Esophagus muscularis mucosa (tissue), 4 donors: ENCODE measurements around the gene GLRA3. TPM values are rescaled to one million over a fixed set of nuclear protein-coding genes. Genes with fewer than 3 reads are reported as not detected.
"Not testable (repeated sequence)": the region's sequence is repeated elsewhere in the genome, so short reads cannot be mapped to it uniquely, and the experiment has no call there.

Experiments
- DNase-seq: peaks from one replicate; pipeline ENCODE4 v3.0.0-alpha.2; 2017; ENCODE audit errors: extremely low spot score
- H3K27ac ChIP-seq, 4 donors: fragments of 200-600 bp; sonication (generic); replicated peaks in 1 of 4; 1 replicate in 3 of 4; 2 replicates in 1 of 4; pipeline ENCODE4 v1.5.1; 2016 to 2019; ENCODE audit warnings: mild to moderate bottlenecking in 1 of 4
- H3K27me3 ChIP-seq, 4 donors: fragments of 200-600 bp; sonication (generic); one replicate each; pipeline versions ENCODE4 v1.5.1 to v1.6.0; 2016 to 2019
- H3K36me3 ChIP-seq, 4 donors: fragments of 200-600 bp; sonication (generic); one replicate each; pipeline ENCODE4 v1.5.1; 2016 to 2019
- H3K4me1 ChIP-seq, 4 donors: fragments of 200-600 bp; sonication (generic); one replicate each; pipeline ENCODE4 v1.5.1; 2016 to 2019
- H3K4me3 ChIP-seq, 4 donors: fragments of 200-600 bp; sonication (generic); 1 replicate in 2 of 4; 2 replicates in 2 of 4; pipeline ENCODE4 v1.5.1; 2016 to 2019; ENCODE audit warnings: mild to moderate bottlenecking in 4 of 4, moderate library complexity in 1 of 4
- H3K9me3 ChIP-seq, 4 donors: fragments of 200-600 bp; sonication (generic); 1 replicate in 3 of 4; 2 replicates in 1 of 4; pipeline ENCODE4 v1.5.1; 2016 to 2019
- CTCF ChIP-seq, 3 experiments: fragments of 200-600 bp in 2 of 3; fragments of 450-650 bp in 1 of 3; sonication (generic) in 2 of 3; IDR thresholded peaks; one replicate each; pipeline ENCODE4 v1.5.1; 2017 to 2019; ENCODE audit warnings: antibody characterized with exemption in 3 of 3, mild to moderate bottlenecking in 2 of 3, moderate library complexity in 1 of 3
- EP300 ChIP-seq: sonication (generic); formaldehyde crosslinking; IDR thresholded peaks from one replicate; pipeline ENCODE4 v1.6.1; 2017; ENCODE audit warnings: antibody characterized with exemption
- POLR2A ChIP-seq: fragments of 450-650 bp; IDR thresholded peaks from one replicate; pipeline ENCODE4 v1.6.1; 2017; ENCODE audit warnings: antibody characterized with exemption, moderate library complexity, mild to moderate bottlenecking, low read depth
- POLR2AphosphoS5 ChIP-seq, 2 donors: sonication (generic); formaldehyde crosslinking; IDR thresholded peaks; one replicate each; pipeline ENCODE4 v1.6.1; 2017; ENCODE audit warnings: antibody characterized with exemption in 2 of 2
- WGBS: methylation state at CpG from one replicate; pipeline ENCODE4 v1.1.5; 2018; 5-methylcytosine and 5-hydroxymethylcytosine counted together
- intact Hi-C: fragments of 100-400 bp; cut with DNase I; formaldehyde crosslinking; loops from one replicate; pipeline ENCODE4 v1.15.1; 2023
- total RNA-seq, 4 donors: library from RNA; depleted of rRNA; stranded (reverse); fragments of >200 nt; gene quantifications; one replicate each; pipeline versions ENCODE4 v1.1.0 to v1.2.1, GENCODE V29; 2016

GLRA3 gene
- under 1 TPM in 3 of 4 donors, not detected in 1; under 0.01 to 0.39 (median 0.11) TPM for total RNA-seq

DNA sequence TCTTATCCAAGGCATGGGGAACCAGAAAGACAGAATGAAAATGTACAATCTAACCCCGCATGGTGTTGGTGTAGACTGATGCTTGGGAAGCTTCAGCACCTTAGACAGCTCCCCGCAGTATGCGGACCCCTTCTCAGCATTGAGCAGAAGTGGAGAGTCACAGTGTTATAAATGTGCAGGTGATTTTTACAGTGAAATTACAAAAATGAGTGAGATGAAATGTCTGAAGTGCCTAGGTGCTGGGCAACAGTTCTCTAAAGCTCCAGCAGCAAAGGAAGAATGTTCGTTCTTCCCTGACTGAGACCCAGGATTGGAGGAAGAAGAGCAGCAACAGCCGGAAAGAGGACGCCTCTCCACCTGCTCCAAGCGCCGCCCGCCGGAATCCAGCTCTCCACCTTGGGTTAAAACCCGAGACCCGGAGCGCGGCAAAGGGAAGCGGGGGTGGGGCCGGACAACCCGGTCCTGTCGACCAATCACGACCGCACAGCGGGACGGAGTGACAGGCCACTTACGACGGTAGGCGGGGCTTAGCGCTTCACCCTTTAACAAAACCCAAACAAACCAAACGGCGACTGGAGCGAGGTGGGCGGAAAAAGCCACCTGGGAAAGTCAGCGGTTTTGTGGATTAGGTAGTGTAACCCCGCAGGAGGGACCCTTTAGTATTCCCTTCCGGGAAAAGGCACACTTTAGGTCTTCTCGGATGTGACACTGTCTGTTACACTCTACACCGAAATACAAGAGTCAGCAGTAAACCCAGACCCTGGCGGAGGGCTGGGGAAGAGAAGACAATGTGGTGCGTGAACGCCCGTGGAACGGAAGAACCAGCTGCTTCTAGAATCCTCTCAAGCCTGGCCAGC is at the start of gene GLRA3:
TSS of gene GLRA3 (minus strand) at position 403 of the 857 bp plus-strand sequence. CDS start 436 bp downstream, outside the sequence.
- WGBS = 4% methylated on average over 28 of the region's 40 CpGs
- intact Hi-C loops = no loop called here
- peak within 1 kb of the TSS; percentile 17 to 41 (median 28) for H3K4me3 ChIP-seq

DNA sequence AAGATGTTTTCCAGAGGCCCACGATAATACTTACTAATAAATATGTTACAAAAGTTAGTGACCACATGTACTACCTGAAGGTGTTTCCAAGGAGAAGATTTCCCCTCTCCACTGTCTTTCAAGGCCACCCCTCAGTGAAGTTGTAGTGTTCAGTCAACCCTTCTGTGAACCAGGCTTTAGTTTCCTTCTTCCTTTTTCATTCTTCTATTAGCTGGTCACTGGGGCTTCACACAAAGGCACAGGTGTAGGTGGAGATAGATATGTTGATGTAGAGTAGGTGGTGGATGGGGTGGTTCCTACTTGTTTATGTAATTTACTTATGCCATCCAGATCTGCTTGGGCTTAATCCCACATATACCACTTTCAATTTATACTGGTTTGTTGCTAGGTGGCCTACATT is 45.9 kb upstream of the GLRA3 start:
- no peak for DNase-seq
- H3K36me3 ChIP-seq = no peaks in the 10 kb centered on the region
- no peaks in the 10 kb centered on the region for H3K27me3 ChIP-seq
- H3K27ac ChIP-seq = no peak overlapping the region
- H3K4me1 ChIP-seq = no peaks in the 10 kb centered on the region
- H3K4me3 ChIP-seq = no peak overlapping the region
- intact Hi-C loops = no loop called here
- no peaks in the 10 kb centered on the region for H3K9me3 ChIP-seq
- WGBS = 68% methylated on average over 1 of the region's 1 CpG
- no peak for TF ChIP-seq CTCF (IDR thresholded peaks at IDR 0.05)
- TF ChIP-seq EP300 = no peak

More for the DNA sequence above, at the start of gene GLRA3:
- no peak within 1 kb of the TSS for H3K27ac ChIP-seq
- no peak for TF ChIP-seq POLR2AphosphoS5 (IDR thresholded peaks at IDR 0.05)
- no peak for TF ChIP-seq POLR2A
- TF ChIP-seq CTCF (IDR thresholded peaks at IDR 0.05) = no peak
- TF ChIP-seq EP300 = no peak
- H3K4me1 ChIP-seq = peaks cover 3 to 11% (median 7%) of the 10 kb centered on the region in 4 donors
- H3K36me3 ChIP-seq = no peaks in the 10 kb centered on the region
- peaks cover 0 to 13% (median 3%) of the 10 kb centered on the region in 4 donors for H3K27me3 ChIP-seq
- H3K9me3 ChIP-seq = no peaks in the 10 kb centered on the region
- DNase-seq = no peak

- Histone ChIP-seq H3K27me3 (no peaks in the 10 kb centered on the region), H3K4me1 (no peaks in the 10 kb centered on the region), H3K36me3 (no peaks in the 10 kb centered on the region), H3K27ac (no peak overlapping the region), H3K4me3 (no peak overlapping the region), H3K9me3 (no peaks in the 10 kb centered on the region)
- WGBS = 20% methylated on average over 1 of the region's 1 CpG
- intact Hi-C loops = no loop called here
- TF ChIP-seq CTCF (IDR thresholded peaks at IDR 0.05) (no peak), POLR2AphosphoS5 (IDR thresholded peaks at IDR 0.05) (no peak), POLR2A (no peak), EP300 (no peak)
- no peak for DNase-seq
Observed at GRCh38 chr4:174873931-174874330, 44.9 kb upstream of the GLRA3 start.

DNA sequence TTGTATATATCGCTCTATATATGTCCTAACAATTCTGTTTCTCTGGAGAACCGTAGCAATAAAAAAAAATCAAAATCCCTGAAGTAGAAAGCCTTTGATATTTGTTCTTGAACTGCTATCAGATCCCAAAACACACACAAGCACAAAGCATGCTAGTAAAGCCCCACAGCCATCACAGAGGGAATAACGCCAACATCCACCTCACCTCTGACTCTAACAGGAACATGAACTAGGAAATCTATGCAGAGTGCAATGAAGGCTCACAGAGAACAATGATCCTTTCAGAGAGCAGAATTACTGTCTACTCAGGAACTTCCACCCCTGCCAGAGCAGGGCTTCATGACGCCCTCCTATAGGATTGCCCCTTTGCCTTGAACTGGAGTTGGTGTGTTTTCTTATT is 44.1 kb upstream of the GLRA3 start:
- H3K36me3 ChIP-seq, H3K9me3 ChIP-seq, H3K27me3 ChIP-seq, H3K4me1 ChIP-seq, H3K4me3 ChIP-seq, H3K27ac ChIP-seq, intact Hi-C loops, DNase-seq: not testable (repeated sequence)
- 69% methylated on average over 4 of the region's 4 CpGs for WGBS

- no peak overlapping the region for H3K4me3 ChIP-seq
- TF ChIP-seq EP300 (no peak), POLR2AphosphoS5 (IDR thresholded peaks at IDR 0.05) (no peak), CTCF (IDR thresholded peaks at IDR 0.05) (no peak), POLR2A (no peak)
- H3K9me3 ChIP-seq = no peaks in the 10 kb centered on the region
- no peak overlapping the region for H3K27ac ChIP-seq
- no peaks in the 10 kb centered on the region for H3K4me1 ChIP-seq
- H3K27me3 ChIP-seq = no peaks in the 10 kb centered on the region
- intact Hi-C loops = no loop called here
- DNase-seq = no peak
- H3K36me3 ChIP-seq = no peaks in the 10 kb centered on the region
Observed at GRCh38 chr4:174871407-174871806, 42.4 kb upstream of the GLRA3 start.
